HepG2 (cell line): Measurements from ENCODE around the gene NME2. TPM values are rescaled to one million over a fixed set of nuclear protein-coding genes. Genes with fewer than 3 reads are reported as not detected.

Experiments used
- AGO2 ChIP-seq: fragments of 200-400 bp; formaldehyde crosslinking; optimal IDR thresholded peaks from 2 replicates; pipeline ENCODE3; 2017; ENCODE audit warnings: mild to moderate bottlenecking, low read depth, low read length, moderate library complexity
- MXD3 ChIP-seq: IDR thresholded peaks from 2 replicates; pipeline ENCODE4 v1.6.1; 2016; ENCODE audit warnings: mild to moderate bottlenecking, missing biosample characterization, missing genetic modification reagents
- MYC ChIP-seq: sonication (generic); formaldehyde crosslinking; IDR thresholded peaks from 2 replicates; pipeline ENCODE4 v1.9.0; 2021; ENCODE audit warnings: missing genetic modification reagents, borderline replicate concordance
- MYNN ChIP-seq: sonication (generic); formaldehyde crosslinking; IDR thresholded peaks from 2 replicates; pipeline ENCODE4 v1.4.0; 2020; ENCODE audit warnings: mild to moderate bottlenecking, low read depth, missing genetic modification reagents
- RERE ChIP-seq: IDR thresholded peaks from 2 replicates; pipeline ENCODE4 v1.6.1; 2016; ENCODE audit warnings: low read depth, missing genetic modification reagents, missing compliant biosample characterization
- THAP9 ChIP-seq: sonication (generic); formaldehyde crosslinking; IDR thresholded peaks from 2 replicates; pipeline ENCODE4; 2020; ENCODE audit warnings: missing genetic modification reagents, mild to moderate bottlenecking, borderline replicate concordance
- TMF1 ChIP-seq: sonication (generic); formaldehyde crosslinking; IDR thresholded peaks from 2 replicates; pipeline ENCODE4 v1.8.1; 2022; ENCODE audit warnings: low read depth, missing genetic modification reagents
- ZBED4 ChIP-seq: sonication (generic); formaldehyde crosslinking; IDR thresholded peaks from 2 replicates; pipeline ENCODE4 v1.4.0; 2020; ENCODE audit warnings: missing genetic modification reagents, borderline replicate concordance
- ZBTB39 ChIP-seq: sonication (generic); formaldehyde crosslinking; IDR thresholded peaks from 2 replicates; pipeline ENCODE4 v1.5.0; 2020; ENCODE audit warnings: missing genetic modification reagents
- ZNF460 ChIP-seq: sonication (generic); formaldehyde crosslinking; IDR thresholded peaks from 2 replicates; pipeline ENCODE4 v1.5.1; 2020; ENCODE audit warnings: missing genetic modification reagents, mild to moderate bottlenecking, borderline replicate concordance
- ZNF572 ChIP-seq: sonication (generic); formaldehyde crosslinking; IDR thresholded peaks from 2 replicates; pipeline ENCODE4 v1.5.1; 2020; ENCODE audit warnings: mild to moderate bottlenecking, missing genetic modification reagents
- ZNF598 ChIP-seq: sonication (generic); formaldehyde crosslinking; IDR thresholded peaks from 2 replicates; pipeline ENCODE4 v1.5.1; 2020; ENCODE audit warnings: mild to moderate bottlenecking, missing genetic modification reagents, borderline replicate concordance
- polyA plus RNA-seq, 8 experiments: library from polyadenylated mRNA; depleted of rRNA in 3 of 8; stranded (reverse) in 7 of 8; unstranded in 1 of 8; fragments of >200 nt; fragmentation: Illumina TruSeq in 4 of 8; extraction: Trizol in 4 of 8; gene quantifications; 2 replicates each; pipeline versions ENCODE4 v1.2.1 to v1.2.3, GENCODE V29; 2011 to 2016; ENCODE audit warnings: low read depth in 4 of 8, missing spikeins in 1 of 8, mixed read lengths in 1 of 8; ENCODE audit not compliant: insufficient read depth in 1 of 8
- total RNA-seq, 5 experiments: library from RNA; depleted of rRNA; stranded (reverse); fragments of >200 nt; fragmentation: Illumina TruSeq; extraction: Trizol; gene quantifications; 2 replicates each; pipeline ENCODE4 v1.2.3, GENCODE V29; 2016; ENCODE audit warnings: low read depth in 1 of 5

The NME2 gene
- total and polyA plus RNA-seq, 2 of the 13 experiments (the other 11 are each of a cell fraction or from before 2014, with no cell fraction given), result 790 to 1,213 TPM

- TF ChIP-seq ZBED4 (CRISPR knock-in tag) (peak; percentile 96), AGO2 (peak; percentile 54), THAP9 (CRISPR knock-in tag) (peak; percentile 98), MXD3 (CRISPR knock-in tag) (peak; percentile 100), ZNF572 (peak; percentile 92; the same call in 1 of the 2 replicates), MYC (peak; percentile 100), TMF1 (CRISPR knock-in tag) (peak; percentile 36; the same call in 1 of the 2 replicates), ZBTB39 (CRISPR knock-in tag) (peak; percentile 81; the same call in 1 of the 2 replicates), RERE (CRISPR knock-in tag) (peak; percentile 94), ZNF460 (CRISPR knock-in tag) (peak; percentile 83; the same call in 1 of the 2 replicates), MYNN (CRISPR knock-in tag) (peak; percentile 97), ZNF598 (CRISPR knock-in tag) (peak; percentile 99)
Observed at GRCh38 chr17:51153210-51154072, 12.8 kb upstream of the NME2 start, which contains the start of gene NME1 (continued).
